Kidney (tissue), 14 donors: Measurements from ENCODE around the gene TSPAN15. TPM values are rescaled to one million over a fixed set of nuclear protein-coding genes. Genes with fewer than 3 reads are reported as not detected.
A peak's percentile ranks its signal among the peaks of the same experiment; 100 is the strongest.

Experiments
- DNase-seq, 5 donors: peaks; one replicate each; pipeline ENCODE4 v3.0.0-alpha.2; 2013 to 2020
- FAIRE-seq: peaks from 2 replicates; lab custom pipeline; 2012; peaks lifted over from hg19 to GRCh38; lab: Jason Lieb, UNC
- H3K27ac ChIP-seq, 2 donors: one replicate each; pipeline ENCODE4 v1.7.0; 2013; ENCODE audit warnings: low read depth in 2 of 2, low read length in 2 of 2, inconsistent platforms in 1 of 2
- H3K27me3 ChIP-seq: one replicate; pipeline ENCODE4 v1.7.1; 2013; ENCODE audit warnings: low read length, inconsistent platforms; ENCODE audit not compliant: control insufficient read depth, insufficient read depth
- H3K36me3 ChIP-seq, 3 donors: one replicate each; pipeline versions ENCODE4 v1.7.0 to v1.7.1; 2013; ENCODE audit warnings: low read length in 3 of 3, control low read depth in 1 of 3, inconsistent platforms in 1 of 3; ENCODE audit not compliant: insufficient read depth in 3 of 3, control insufficient read depth in 2 of 3
- H3K4me1 ChIP-seq, 3 donors: one replicate each; pipeline versions ENCODE4 v1.7.0 to v1.7.1; 2013; ENCODE audit warnings: low read length in 3 of 3, inconsistent platforms in 1 of 3, low read depth in 1 of 3; ENCODE audit not compliant: control insufficient read depth in 2 of 3, insufficient read depth in 2 of 3
- H3K4me3 ChIP-seq, 3 donors: one replicate each; pipeline versions ENCODE4 v1.7.0 to v1.8.1; 2013; ENCODE audit warnings: low read length in 3 of 3, control low read depth in 1 of 3, inconsistent platforms in 1 of 3
- H3K9ac ChIP-seq, 3 donors: one replicate each; pipeline versions ENCODE4 v1.7.0 to v1.7.1; 2013; ENCODE audit warnings: low read length in 3 of 3, control low read depth in 1 of 3, inconsistent platforms in 1 of 3
- H3K9me3 ChIP-seq, 3 donors: one replicate each; pipeline versions ENCODE4 v1.7.0 to v1.7.1; 2013; ENCODE audit warnings: low read length in 3 of 3, control low read depth in 1 of 3, inconsistent platforms in 1 of 3; ENCODE audit not compliant: control insufficient read depth in 2 of 3, insufficient read depth in 1 of 3
- CTCF ChIP-seq: IDR thresholded peaks from 3 replicates; pipeline ENCODE4 v1.5.1; 2012; ENCODE audit warnings: mild to moderate bottlenecking, moderate library complexity, borderline replicate concordance; ENCODE audit not compliant: insufficient read depth; ENCODE audit errors: extremely low read depth
- intact Hi-C: fragments of 100-400 bp; cut with DNase I; formaldehyde crosslinking; loops from one replicate; pipeline ENCODE4 v1.11.1; 2022
- polyA plus RNA-seq: library from polyadenylated mRNA; stranded (reverse); fragments of 350-450 nt; fragmentation: Illumina TruSeq; extraction: RNeasy Lipid Tissue Mini Kit (QIAGEN cat#74804); gene quantifications from one replicate; pipeline ENCODE4 v1.2.3, GENCODE V29; 2014; ENCODE audit warnings: low read depth, low replicate concordance; ENCODE audit not compliant: insufficient read depth
- total RNA-seq: library from RNA; stranded (reverse); fragmentation: NEBNext Ultra II Directional; extraction: Animal tissue kit (Norgen Biotek cat#: 25700); gene quantifications from one replicate; pipeline ENCODE4 v1.2.1, GENCODE V29; 2021
- donor health status: control.
- donor health status: control.
- donor health status: control.
- donor health status: control.
- donor health status: control.
- donor health status: DM: yes; HTN: yes; CAD: no.
- donor health status: Normal renal cell carcinoma (clear cell type).

TSPAN15 gene
- total and polyA plus RNA-seq, 2 donors from 2014 or later, result 28.2 to 65.4 TPM

GRCh38 chr10:69460576-69461242 is 9.4 kb downstream of the TSPAN15 start:
- Histone ChIP-seq H3K27me3 (no peaks in the 10 kb centered on the region), H3K9me3 (no peaks in the 10 kb centered on the region), H3K4me1 (peaks cover 4 to 36% (median 27%) of the 10 kb centered on the region in 3 donors), H3K4me3 (no peak overlapping the region), H3K9ac (no peak overlapping the region), H3K36me3 (no peaks in the 10 kb centered on the region), H3K27ac (peak overlapping the region; percentile 53 to 78)
- FAIRE-seq (no peak), DNase-seq (no peak)
- no peak for TF ChIP-seq CTCF
- intact Hi-C loops, result no loop called here

GRCh38 chr10:69461243-69462025 is 10.2 kb downstream of the TSPAN15 start:
- no peaks in the 10 kb centered on the region for H3K9me3 ChIP-seq
- no peak overlapping the region for H3K4me3 ChIP-seq
- H3K27me3 ChIP-seq, result no peaks in the 10 kb centered on the region
- H3K36me3 ChIP-seq, result no peaks in the 10 kb centered on the region
- TF ChIP-seq CTCF, result no peak
- intact Hi-C loops, result no loop called here
- DNase-seq, result peak in 1 of 5 donors; percentile 65
- H3K4me1 ChIP-seq, result peaks cover 4 to 36% (median 30%) of the 10 kb centered on the region in 3 donors
- FAIRE-seq, result no peak
- H3K9ac ChIP-seq, result peak overlapping the region in 1 of 3 donors; percentile 23
- H3K27ac ChIP-seq, result peak overlapping the region; percentile 56 to 76

GRCh38 chr10:69463886-69464285 is 12.6 kb downstream of the TSPAN15 start:
- DNase-seq (no peak), FAIRE-seq (no peak)
- Histone ChIP-seq H3K4me3 (no peak overlapping the region), H3K36me3 (no peaks in the 10 kb centered on the region), H3K27ac (peak overlapping the region in 1 of 2 donors; percentile 23), H3K9ac (no peak overlapping the region), H3K27me3 (no peaks in the 10 kb centered on the region), H3K9me3 (no peaks in the 10 kb centered on the region), H3K4me1 (peaks cover 4 to 40% (median 30%) of the 10 kb centered on the region in 3 donors)
- no peak for TF ChIP-seq CTCF
- intact Hi-C loops, result no loop called here
